ACHN (cell line): ENCODE data around the gene POFUT2.
A peak's percentile ranks its signal among the peaks of the same experiment; 100 is the strongest.

Experiments used
- DNase-seq: peaks from one replicate; pipeline ENCODE4 v3.0.0-alpha.2; 2015
- in situ Hi-C: cut with HindIII; loops from 2 replicates; pipeline ENCODE4 v1.10.0; 2017; ENCODE audit warnings: low sequenced_read_pairs, low pct_ligation_motif_present, low pct_unique_long_range_greater_than_20kb

The POFUT2 gene

DNA sequence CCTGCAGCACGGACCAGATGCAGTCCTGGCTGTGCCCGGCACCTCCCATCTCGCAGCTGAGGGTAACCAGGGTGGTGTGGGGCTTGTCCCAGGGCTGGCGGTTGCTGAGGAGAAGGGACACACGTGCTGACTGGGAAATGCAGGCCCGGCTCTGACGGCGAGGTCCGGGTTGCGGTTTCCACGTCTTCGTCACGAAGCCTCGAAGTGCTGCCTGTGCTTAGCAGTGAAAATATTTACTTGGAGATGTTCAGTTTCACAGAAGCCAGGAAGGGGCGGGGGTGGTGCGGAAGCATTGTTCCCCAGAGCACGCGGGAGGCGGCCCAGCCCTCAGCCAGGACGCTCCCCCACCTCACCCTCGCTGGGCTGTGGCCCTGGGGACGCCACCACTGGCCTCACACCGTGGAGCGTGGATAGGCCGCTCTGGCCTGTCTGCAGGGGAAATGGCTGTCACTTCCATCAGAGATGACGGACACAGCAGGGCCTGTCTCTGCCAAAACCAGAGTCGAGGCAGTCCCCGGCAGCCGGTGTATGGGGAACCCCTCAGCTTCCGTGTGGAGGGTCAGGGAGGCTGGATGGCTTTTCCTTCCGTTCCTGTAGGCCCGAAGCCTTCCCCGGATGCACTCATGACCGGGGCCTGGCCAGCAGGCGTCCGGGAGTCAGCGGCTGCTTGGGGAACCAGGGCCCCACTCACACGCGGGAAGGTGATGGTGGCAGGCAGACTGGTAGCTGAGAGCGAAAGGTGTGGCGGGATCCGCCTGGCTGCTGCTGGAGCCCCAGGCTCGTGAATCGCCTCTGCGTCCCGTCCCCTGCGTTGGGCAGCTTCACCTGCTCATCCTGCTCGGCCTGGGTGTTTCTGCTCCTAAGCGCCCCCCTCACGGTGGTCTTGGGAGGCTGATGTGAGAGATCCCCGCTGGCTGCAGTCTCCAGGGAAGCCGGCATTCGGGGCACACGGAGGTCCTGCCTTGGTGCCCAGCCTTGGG, 14.7 kb upstream of the POFUT2 start:
- DNase-seq = no peak
- in situ Hi-C loops = no loop called here

DNA sequence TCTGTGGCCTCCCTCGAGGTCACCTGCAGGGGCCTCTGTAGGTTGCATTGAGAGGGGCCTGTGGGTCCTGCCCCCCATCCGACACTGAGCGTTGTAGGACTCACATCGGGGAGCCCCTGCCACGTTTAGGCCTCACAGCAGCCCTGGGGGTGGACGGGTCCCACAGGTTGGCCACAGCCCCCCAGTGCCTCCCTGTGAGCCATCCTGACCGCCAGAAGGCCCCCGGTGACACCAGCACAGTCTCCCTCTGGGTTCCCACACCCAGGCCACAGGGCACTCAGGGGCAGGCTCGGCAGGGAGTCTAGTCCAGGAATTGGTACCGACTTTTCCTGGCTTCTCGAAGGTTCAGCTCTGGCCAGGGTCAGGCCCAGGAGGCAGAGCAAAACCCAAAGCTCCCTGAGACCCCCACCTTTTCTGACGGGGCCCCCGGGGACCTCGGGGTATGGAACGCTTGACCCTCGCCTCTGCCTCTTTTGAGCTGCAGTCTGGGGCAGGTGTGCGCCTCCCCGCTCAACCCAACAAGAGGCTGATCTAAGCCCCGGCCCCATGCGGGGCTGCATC, 13.9 kb upstream of the POFUT2 start:
- in situ Hi-C loops = no loop called here
- no peak for DNase-seq

GRCh38 chr21:45300786-45301520, 13.3 kb upstream of the POFUT2 start:
- in situ Hi-C loops = no loop called here
- DNase-seq = no peak

- in situ Hi-C loops = no loop called here
Measured at GRCh38 chr21:45299864-45300785, 12.4 kb upstream of the POFUT2 start.

GRCh38 chr21:45299026-45299863, 11.6 kb upstream of the POFUT2 start:
- in situ Hi-C loops = no loop called here

More at GRCh38 chr21:45299864-45300785, 12.4 kb upstream of the POFUT2 start:
- no peak for DNase-seq

DNA sequence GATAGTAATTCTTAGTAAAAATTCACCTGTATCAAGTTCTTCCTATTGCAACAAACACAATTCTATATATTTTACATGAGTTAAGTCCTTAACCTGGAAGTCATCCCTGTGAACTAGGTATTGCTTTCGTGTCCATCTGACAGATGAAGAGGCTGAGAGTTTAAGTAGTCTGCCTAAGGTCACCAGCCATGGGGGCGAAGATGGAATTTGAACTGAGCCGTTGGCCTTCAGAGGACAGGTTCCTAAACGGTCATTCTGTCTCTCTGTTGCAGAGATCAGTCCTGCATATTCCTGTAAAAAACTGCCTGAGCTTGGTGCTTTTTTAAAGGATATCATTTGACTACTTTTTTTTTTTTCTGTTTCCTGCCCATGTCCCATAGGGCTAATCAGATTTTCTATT, 10.2 kb upstream of the POFUT2 start:
- no peak for DNase-seq
- in situ Hi-C loops = no loop called here

More at GRCh38 chr21:45299026-45299863, 11.6 kb upstream of the POFUT2 start:
- DNase-seq = no peak

- in situ Hi-C loops = no loop called here
- DNase-seq = no peak
Measured at GRCh38 chr21:45297329-45297728, 9.6 kb upstream of the POFUT2 start.

- no peak for DNase-seq
- in situ Hi-C loops = no loop called here
Measured at GRCh38 chr21:45296638-45297037, 8.9 kb upstream of the POFUT2 start.

DNA sequence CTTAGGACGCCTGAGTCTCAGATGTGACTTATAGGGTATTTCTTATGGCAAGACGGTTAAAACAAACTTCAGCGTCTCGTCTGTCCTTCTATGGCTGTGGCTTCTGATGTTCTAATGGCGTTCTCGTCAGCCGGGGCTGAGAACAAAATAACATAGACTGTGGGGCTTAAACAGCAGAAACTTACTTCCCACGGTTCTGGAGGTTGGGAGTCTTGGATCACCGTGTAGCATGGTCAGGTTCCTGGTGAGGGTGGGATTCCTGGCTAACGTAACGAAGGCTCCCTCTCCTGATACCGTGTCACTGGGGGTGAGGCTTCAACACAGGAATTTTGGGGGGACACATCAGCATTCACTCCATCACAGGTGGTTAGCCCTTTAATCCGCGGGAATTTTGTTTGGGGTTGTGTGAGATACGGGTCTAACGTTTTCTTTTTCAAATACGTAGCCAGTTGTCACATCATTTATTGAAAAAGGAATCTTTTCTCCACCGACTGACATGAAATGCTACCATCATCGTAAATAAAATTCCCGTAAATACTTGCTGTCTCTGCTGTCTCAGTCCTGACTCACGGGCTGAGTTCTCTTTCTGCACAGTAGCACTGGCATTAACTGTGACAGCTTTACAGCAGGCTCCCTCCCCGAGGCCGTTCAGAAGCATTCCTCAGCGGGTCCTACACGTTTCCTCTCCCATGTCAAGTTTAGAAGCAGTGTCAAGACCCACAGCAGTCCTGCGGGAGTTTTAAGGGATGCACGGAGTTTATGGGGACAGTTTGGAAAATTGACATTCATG, 8.1 kb upstream of the POFUT2 start:
- DNase-seq = no peak

DNA sequence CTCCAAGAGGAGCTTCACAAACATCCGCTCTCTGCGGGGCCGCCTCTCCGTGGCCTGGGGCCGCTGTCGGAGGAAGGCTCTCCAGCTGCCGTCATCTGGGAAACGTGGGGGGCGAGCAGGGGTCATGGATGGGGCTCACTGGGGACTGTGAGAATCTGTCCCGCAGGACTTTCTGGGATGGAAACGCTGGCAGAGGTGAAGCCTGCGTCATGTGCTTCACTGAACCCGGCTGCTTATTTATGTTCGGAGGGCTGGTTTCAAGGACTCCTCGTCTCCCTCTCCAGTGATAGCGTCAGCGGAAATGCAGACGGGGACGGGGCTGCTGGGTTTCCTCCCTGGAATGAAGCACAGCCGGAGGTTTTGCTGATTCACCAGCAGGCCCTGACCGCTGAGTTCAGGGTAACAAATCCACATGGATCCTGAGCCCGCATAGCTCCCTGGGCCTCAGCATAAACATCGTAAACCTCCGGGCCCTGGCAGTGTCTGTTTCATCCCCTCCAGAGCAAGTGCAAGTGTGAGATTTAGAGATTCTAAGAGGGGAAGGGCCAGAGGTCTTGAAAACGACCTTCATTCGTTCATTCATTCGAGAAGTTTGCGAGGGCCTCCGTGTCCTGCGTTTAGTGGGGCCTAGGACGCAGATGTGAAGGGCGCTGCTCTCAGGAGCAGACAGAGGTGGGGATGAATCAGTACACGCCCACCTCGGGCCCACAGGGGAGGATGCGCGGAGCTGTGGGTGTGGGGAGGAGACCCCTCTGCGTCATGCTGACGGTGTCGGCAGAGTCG, 7.0 kb upstream of the POFUT2 start:
- in situ Hi-C loops = no loop called here
- DNase-seq = no peak

More for the DNA sequence above, 8.1 kb upstream of the POFUT2 start:
- in situ Hi-C loops = no loop called here

DNA sequence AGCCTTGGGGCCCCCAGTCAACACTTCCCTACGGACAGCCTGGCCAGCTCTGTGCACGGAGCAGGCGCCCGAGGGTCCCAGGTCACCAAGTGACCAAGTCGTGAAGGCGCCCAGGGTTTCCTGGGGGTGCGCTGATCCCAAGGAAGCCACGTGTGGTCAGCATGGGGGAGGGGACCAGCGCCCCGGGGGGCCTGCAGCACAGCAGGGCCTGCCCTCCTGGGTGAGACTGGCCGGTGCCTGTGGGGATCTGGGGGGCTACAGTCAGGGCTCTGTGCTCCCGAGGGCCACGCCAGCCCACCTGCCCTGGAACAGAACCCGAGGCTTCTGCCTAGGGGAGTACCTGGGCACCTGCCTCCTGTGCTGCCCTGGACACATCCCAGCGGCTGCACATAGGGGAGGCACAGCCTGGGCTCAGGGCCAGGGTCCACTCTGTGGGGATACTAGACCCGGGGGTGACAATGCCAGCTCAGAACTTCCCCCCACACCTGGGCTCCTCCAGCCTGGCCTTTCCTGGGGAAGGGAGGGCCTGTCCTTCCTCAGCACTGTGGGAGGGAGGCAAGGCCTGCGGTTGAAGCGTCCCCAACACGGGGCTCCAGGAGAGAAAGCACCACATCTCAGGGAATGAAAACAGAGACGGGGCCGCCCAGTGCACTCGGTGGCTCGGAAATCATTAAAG, 6.2 kb upstream of the POFUT2 start:
- no peak for DNase-seq
- in situ Hi-C loops = no loop called here

DNA sequence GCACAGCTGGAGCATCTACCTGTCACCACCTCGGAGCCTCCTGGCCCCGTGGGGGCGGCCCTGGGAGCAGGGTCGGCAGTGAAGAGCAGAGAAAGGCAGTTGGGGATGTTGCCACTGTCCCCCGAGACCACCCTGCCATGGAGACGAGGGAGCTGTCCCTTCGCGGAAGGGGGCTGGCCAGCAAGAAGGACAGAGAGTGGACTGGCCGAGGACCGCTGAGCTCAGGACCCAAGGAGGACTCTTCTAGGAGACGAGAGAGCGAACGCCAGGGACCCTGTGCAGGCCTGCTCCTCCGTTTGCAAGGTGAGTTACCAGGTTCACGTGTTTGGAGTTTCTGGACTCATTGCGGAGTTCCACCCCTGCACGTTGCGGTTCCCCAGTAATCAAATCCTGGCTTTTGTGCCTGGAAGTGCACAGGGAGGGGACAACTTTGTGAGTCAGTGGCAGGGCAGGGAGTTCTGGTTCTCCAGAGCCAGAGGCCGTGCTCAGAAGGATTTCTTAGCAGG, 5.6 kb upstream of the POFUT2 start:
- no peak for DNase-seq
- in situ Hi-C loops = no loop called here

DNA sequence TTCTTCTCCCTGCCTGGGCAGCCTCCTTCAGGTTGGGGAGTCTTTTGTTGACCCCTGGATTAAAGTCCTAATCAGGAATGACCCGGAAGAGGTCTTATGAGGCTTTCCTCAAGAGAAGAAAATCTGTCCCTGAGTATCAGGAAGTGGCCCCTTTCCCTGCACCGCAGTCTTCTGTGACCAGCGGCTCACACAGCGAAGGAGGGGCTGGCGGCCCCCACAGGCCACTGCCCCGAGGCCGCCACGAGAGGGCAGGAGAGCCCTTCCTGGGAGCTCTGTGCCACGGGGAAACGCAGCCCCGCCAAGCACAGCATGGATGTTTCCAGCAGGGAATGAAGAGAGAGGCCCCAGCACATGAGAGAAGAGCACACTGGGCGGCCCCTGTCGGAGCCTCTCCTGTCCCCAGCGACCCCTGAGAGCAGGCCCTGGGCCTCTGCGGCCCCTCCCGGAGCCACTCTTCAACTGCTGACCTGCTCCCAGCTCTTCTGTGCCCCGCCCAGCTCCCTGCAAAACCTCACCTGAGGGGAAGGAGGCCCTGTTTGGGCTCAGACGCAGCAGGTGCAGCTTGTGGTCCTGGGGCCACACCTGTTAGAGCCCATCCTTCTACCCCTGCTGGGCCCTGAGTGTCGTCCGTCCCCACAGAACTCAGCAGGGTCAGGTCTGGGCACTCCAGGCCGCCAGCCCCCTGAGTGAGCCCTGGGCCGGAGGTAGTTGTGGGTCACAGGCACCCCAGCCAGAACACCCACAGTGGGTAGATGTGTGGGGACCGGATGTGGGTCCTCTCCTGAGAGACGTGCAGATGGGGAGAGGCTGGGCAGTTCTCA, 4.9 kb upstream of the POFUT2 start:
- in situ Hi-C loops = no loop called here
- DNase-seq = peak; percentile 78

DNA sequence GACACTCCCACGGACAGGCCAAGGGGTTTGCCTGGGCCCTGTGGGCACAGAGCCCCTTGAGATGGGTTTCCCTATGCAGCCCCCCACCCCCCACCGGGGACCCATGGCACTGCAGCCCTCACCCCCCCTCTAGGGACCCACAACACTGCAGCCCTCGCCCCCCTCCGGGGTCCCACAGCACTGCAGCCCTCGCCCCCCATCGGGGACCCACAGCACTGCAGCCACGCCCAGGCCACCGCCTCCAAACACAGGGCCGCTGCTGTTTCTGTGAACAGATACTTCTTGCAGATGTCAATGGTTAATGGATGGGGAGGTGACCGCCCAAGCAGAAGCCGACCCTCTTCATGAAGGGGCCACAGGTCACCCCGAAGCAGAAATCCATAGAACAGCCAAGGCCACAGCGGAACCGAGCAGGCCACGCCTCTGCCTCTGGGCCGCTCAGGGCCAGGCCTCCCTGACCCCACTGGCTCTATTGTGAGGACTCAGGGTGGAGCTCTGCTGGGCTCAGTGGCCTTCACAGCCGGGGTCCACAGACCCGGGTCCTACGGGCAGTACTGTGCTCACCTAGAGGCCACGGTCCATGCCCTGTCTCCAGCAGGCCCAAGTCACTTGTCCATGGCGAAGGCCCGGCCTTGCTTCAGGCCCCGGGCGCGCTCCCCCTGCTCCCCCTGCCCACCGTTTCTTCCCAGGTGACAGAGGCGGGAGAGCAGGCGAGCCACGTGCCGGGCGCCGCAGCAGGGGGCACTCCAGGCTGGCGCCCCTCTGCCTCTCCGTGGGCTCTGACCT, 4.1 kb upstream of the POFUT2 start:
- in situ Hi-C loops = no loop called here
- no peak for DNase-seq
